HepG2 (cell line): ENCODE results near the gene ZMYND19. TPM values are rescaled to one million over a fixed set of nuclear protein-coding genes. Genes with fewer than 3 reads are reported as not detected.

Experiments used
- ARID4A ChIP-seq: sonication (generic); formaldehyde crosslinking; IDR thresholded peaks from 2 replicates; pipeline ENCODE4 v1.5.0; 2020; ENCODE audit warnings: mild to moderate bottlenecking, missing genetic modification reagents, borderline replicate concordance
- ARNT2 ChIP-seq: sonication (generic); formaldehyde crosslinking; IDR thresholded peaks from 2 replicates; pipeline ENCODE4 v1.8.0; 2022; ENCODE audit warnings: mild to moderate bottlenecking, low read depth, missing genetic modification reagents, moderate library complexity
- FOXA3 ChIP-seq: IDR thresholded peaks from 2 replicates; pipeline ENCODE4 v1.6.1; 2016; ENCODE audit warnings: missing genetic modification reagents, missing compliant biosample characterization
- GMEB1 ChIP-seq: sonication (generic); formaldehyde crosslinking; IDR thresholded peaks from 2 replicates; pipeline ENCODE4 v1.5.1; 2020; ENCODE audit warnings: missing genetic modification reagents, mild to moderate bottlenecking, borderline replicate concordance
- KDM3A ChIP-seq: IDR thresholded peaks from 2 replicates; pipeline ENCODE4 v1.6.1; 2018; ENCODE audit warnings: low read depth, missing compliant biosample characterization
- KDM5B ChIP-seq: sonication (generic); formaldehyde crosslinking; IDR thresholded peaks from 2 replicates; pipeline ENCODE4 v1.4.0; 2020; ENCODE audit warnings: missing genetic modification reagents, mild to moderate bottlenecking, borderline replicate concordance
- KDM6A ChIP-seq: IDR thresholded peaks from 2 replicates; pipeline ENCODE4 v1.6.1; 2016; ENCODE audit warnings: low read depth
- NFYC ChIP-seq: IDR thresholded peaks from 2 replicates; pipeline ENCODE4 v1.6.1; 2016; ENCODE audit warnings: missing genetic modification reagents, missing compliant biosample characterization
- NRL ChIP-seq: sonication (generic); formaldehyde crosslinking; IDR thresholded peaks from 2 replicates; pipeline ENCODE4 v1.5.0; 2020; ENCODE audit warnings: missing genetic modification reagents, mild to moderate bottlenecking, moderate library complexity, borderline replicate concordance
- POLR2A ChIP-seq, 2 experiments: IDR thresholded peaks; 2 replicates each; pipeline ENCODE4 v1.6.1; 2011; ENCODE audit warnings: low read depth in 2 of 2, low read length in 2 of 2, mild to moderate bottlenecking in 1 of 2, moderate library complexity in 1 of 2; ENCODE audit not compliant: insufficient read depth in 1 of 2
- POLR2AphosphoS5 ChIP-seq: IDR thresholded peaks from 2 replicates; pipeline ENCODE4 v1.6.1; 2012; ENCODE audit warnings: low read depth, low read length
- RFX5 ChIP-seq: IDR thresholded peaks from 2 replicates; pipeline ENCODE4 v1.6.1; 2011; ENCODE audit warnings: low read depth, low read length, improper control_type of control experiment
- SP4 ChIP-seq: sonication (generic); formaldehyde crosslinking; IDR thresholded peaks from 2 replicates; pipeline ENCODE4 v1.8.1; 2023; ENCODE audit warnings: mild to moderate bottlenecking, missing genetic modification reagents
- SRY ChIP-seq: sonication (generic); formaldehyde crosslinking; IDR thresholded peaks from 2 replicates; pipeline ENCODE4 v1.8.0; 2022; ENCODE audit warnings: mild to moderate bottlenecking, missing genetic modification reagents
- ZFY ChIP-seq: sonication (generic); formaldehyde crosslinking; IDR thresholded peaks from 2 replicates; pipeline ENCODE4 v1.4.0; 2020; ENCODE audit warnings: missing genetic modification reagents
- ZGPAT ChIP-seq: IDR thresholded peaks from 2 replicates; pipeline ENCODE4 v1.6.1; 2016; ENCODE audit warnings: mild to moderate bottlenecking
- ZKSCAN5 ChIP-seq: sonication (generic); formaldehyde crosslinking; IDR thresholded peaks from 2 replicates; pipeline ENCODE4 v1.5.1; 2020; ENCODE audit warnings: mild to moderate bottlenecking, missing genetic modification reagents
- ZNF207 ChIP-seq: fragments of 450-650 bp; IDR thresholded peaks from 2 replicates; pipeline ENCODE4 v1.6.1; 2016; ENCODE audit warnings: antibody characterized with exemption, borderline replicate concordance
- ZNF329 ChIP-seq: sonication (generic); formaldehyde crosslinking; IDR thresholded peaks from 2 replicates; pipeline ENCODE4 v1.9.0; 2021; ENCODE audit warnings: low read depth, mild to moderate bottlenecking, missing genetic modification reagents
- ZNF614 ChIP-seq: IDR thresholded peaks from 2 replicates; pipeline ENCODE4 v1.6.1; 2018; ENCODE audit warnings: missing biosample characterization, missing genetic modification reagents, inconsistent platforms, borderline replicate concordance
- polyA plus RNA-seq, 8 experiments: library from polyadenylated mRNA; depleted of rRNA in 3 of 8; stranded (reverse) in 7 of 8; unstranded in 1 of 8; fragments of >200 nt; fragmentation: Illumina TruSeq in 4 of 8; extraction: Trizol in 4 of 8; gene quantifications; 2 replicates each; pipeline versions ENCODE4 v1.2.1 to v1.2.3, GENCODE V29; 2011 to 2016; ENCODE audit warnings: low read depth in 4 of 8, missing spikeins in 1 of 8, mixed read lengths in 1 of 8; ENCODE audit not compliant: insufficient read depth in 1 of 8
- total RNA-seq, 5 experiments: library from RNA; depleted of rRNA; stranded (reverse); fragments of >200 nt; fragmentation: Illumina TruSeq; extraction: Trizol; gene quantifications; 2 replicates each; pipeline ENCODE4 v1.2.3, GENCODE V29; 2016; ENCODE audit warnings: low read depth in 1 of 5
- TF ChIP-seq, protein P1 (sequence below): sonication (generic); formaldehyde crosslinking; IDR thresholded peaks from 2 replicates; pipeline ENCODE4 v1.4.0; 2020; ENCODE audit warnings: missing genetic modification reagents

The ZMYND19 gene
- total and polyA plus RNA-seq, 2 of the 13 experiments (the other 11 are each of a cell fraction or from before 2014, with no cell fraction given): 21.3 to 38.7 TPM

GRCh38 chr9:137590469-137591383 lies at the start of gene ZMYND19 (continued):
- TF ChIP-seq POLR2A (IDR thresholded peaks at IDR 0.05; ENCODE audit: insufficient read depth in 1 of 2, low read depth in 2 of 2, low read length in 2 of 2) (peak; percentile 59 to 70), NRL (CRISPR knock-in tag) (peak; percentile 59; the same call in 1 of the 2 replicates), ZGPAT (peak; percentile 34; the same call in 1 of the 2 replicates), RFX5 (no peak), KDM3A (CRISPR knock-in tag) (no peak), ZNF329 (CRISPR knock-in tag) (0 out of 2 replicates have a peak, but pooled peaks have one; percentile 30), SP4 (CRISPR knock-in tag) (peak; percentile 90), ZNF207 (no peak), NFYC (peak; percentile 75), KDM5B (CRISPR knock-in tag) (peak; percentile 69; the same call in 1 of the 2 replicates), FOXA3 (CRISPR knock-in tag) (no peak), ARNT2 (CRISPR knock-in tag) (0 out of 2 replicates have a peak, but pooled peaks have one; percentile 1), ARID4A (CRISPR knock-in tag) (peak; percentile 90), SRY (CRISPR knock-in tag) (peak; percentile 50; the same call in 1 of the 2 replicates), ZFY (CRISPR knock-in tag) (peak; percentile 48; the same call in 1 of the 2 replicates), ZNF614 (CRISPR knock-in tag) (0 out of 2 replicates have a peak, but pooled peaks have one; percentile 24), GMEB1 (CRISPR knock-in tag) (peak; percentile 67; the same call in 1 of the 2 replicates), ZKSCAN5 (CRISPR knock-in tag) (no peak), KDM6A (no peak), POLR2AphosphoS5 (peak; percentile 43; the same call in 1 of the 2 replicates)
- TF ChIP-seq, protein P1, sequence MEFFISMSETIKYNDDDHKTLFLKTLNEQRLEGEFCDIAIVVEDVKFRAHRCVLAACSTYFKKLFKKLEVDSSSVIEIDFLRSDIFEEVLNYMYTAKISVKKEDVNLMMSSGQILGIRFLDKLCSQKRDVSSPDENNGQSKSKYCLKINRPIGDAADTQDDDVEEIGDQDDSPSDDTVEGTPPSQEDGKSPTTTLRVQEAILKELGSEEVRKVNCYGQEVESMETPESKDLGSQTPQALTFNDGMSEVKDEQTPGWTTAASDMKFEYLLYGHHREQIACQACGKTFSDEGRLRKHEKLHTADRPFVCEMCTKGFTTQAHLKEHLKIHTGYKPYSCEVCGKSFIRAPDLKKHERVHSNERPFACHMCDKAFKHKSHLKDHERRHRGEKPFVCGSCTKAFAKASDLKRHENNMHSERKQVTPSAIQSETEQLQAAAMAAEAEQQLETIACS (CRISPR knock-in tag): peak; percentile 60
